Testis (tissue), 3 donors: ENCODE measurements around the gene CACNA1D. TPM values are rescaled to one million over a fixed set of nuclear protein-coding genes. Genes with fewer than 3 reads are reported as not detected.

Experiments
- DNase-seq: peaks from one replicate; pipeline ENCODE4 v3.0.0-alpha.2; 2019
- H3K27ac ChIP-seq, 2 donors: fragments of 200-600 bp; sonication (generic); one replicate each; pipeline ENCODE4 v1.5.1; 2019
- H3K27me3 ChIP-seq: fragments of 200-600 bp; sonication (generic); one replicate; pipeline ENCODE4 v1.5.1; 2019
- H3K36me3 ChIP-seq: fragments of 200-600 bp; sonication (generic); one replicate; pipeline ENCODE4 v1.5.1; 2017; ENCODE audit warnings: low read depth; ENCODE audit errors: missing control alignments
- H3K4me1 ChIP-seq: fragments of 200-600 bp; sonication (generic); one replicate; pipeline ENCODE4 v1.5.1; 2019
- H3K4me3 ChIP-seq, 2 donors: fragments of 200-600 bp; sonication (generic); one replicate each; pipeline ENCODE4 v1.5.1; 2017 to 2019
- H3K9me3 ChIP-seq: fragments of 200-600 bp; sonication (generic); one replicate; pipeline ENCODE4 v1.5.1; 2017
- CTCF ChIP-seq, 3 experiments: fragments of 450-650 bp in 2 of 3; fragments of 200-600 bp in 1 of 3; sonication (generic) in 1 of 3; IDR thresholded peaks; one replicate each; pipeline ENCODE4 v1.5.1; 2016 to 2019; ENCODE audit warnings: antibody characterized with exemption in 3 of 3, mild to moderate bottlenecking in 2 of 3, moderate library complexity in 1 of 3
- POLR2A ChIP-seq: fragments of 450-650 bp; IDR thresholded peaks from one replicate; pipeline ENCODE4 v1.6.1; 2017; ENCODE audit warnings: antibody characterized with exemption, mild to moderate bottlenecking, moderate library complexity
- WGBS, 2 donors: methylation state at CpG; one replicate each; pipeline ENCODE4 v1.1.5; 2018; 5-methylcytosine and 5-hydroxymethylcytosine counted together
- intact Hi-C: fragments of 100-400 bp; cut with DNase I; formaldehyde crosslinking; loops from one replicate; pipeline ENCODE4 v1.15.1; 2023; ENCODE audit warnings: low total_unique reads
- polyA plus RNA-seq: library from polyadenylated mRNA; stranded (reverse); fragments of 350-450 nt; fragmentation: Illumina TruSeq; extraction: RNeasy Lipid Tissue Mini Kit (QIAGEN cat#74804); gene quantifications from one replicate; pipeline ENCODE4 v1.2.3, GENCODE V29; 2014; ENCODE audit warnings: low read depth, low replicate concordance; ENCODE audit not compliant: insufficient read depth
- total RNA-seq, 2 donors: library from RNA; depleted of rRNA; stranded (reverse); fragments of >200 nt; gene quantifications; one replicate each; pipeline ENCODE4 v1.2.3, GENCODE V29; 2016

Gene CACNA1D
- total and polyA plus RNA-seq, 3 donors from 2014 or later = 8.0 to 39.0 (median 37.6) TPM

GRCh38 chr3:53613125-53613524 lies 118.7 kb downstream of the CACNA1D start:
- H3K27me3 ChIP-seq = no peaks in the 10 kb centered on the region
- WGBS, 2 donors = 88 to 89% methylated on average over 3 of the region's 3 CpGs
- no peak for TF ChIP-seq CTCF (IDR thresholded peaks at IDR 0.05)
- no peaks in the 10 kb centered on the region for H3K9me3 ChIP-seq
- DNase-seq = no peak
- H3K27ac ChIP-seq = no peak overlapping the region
- H3K4me1 ChIP-seq = no peaks in the 10 kb centered on the region
- no peak overlapping the region for H3K4me3 ChIP-seq
- intact Hi-C loops = no loop called here
- no peaks in the 10 kb centered on the region for H3K36me3 ChIP-seq

- intact Hi-C loops = no loop called here
- 78 to 83% methylated on average over 5 of the region's 5 CpGs for WGBS, 2 donors
- TF ChIP-seq POLR2A (no peak), CTCF (IDR thresholded peaks at IDR 0.05) (no peak)
- H3K27ac ChIP-seq = no peak overlapping the region
- no peaks in the 10 kb centered on the region for H3K4me1 ChIP-seq
- no peak for DNase-seq
- no peaks in the 10 kb centered on the region for H3K9me3 ChIP-seq
- no peaks in the 10 kb centered on the region for H3K36me3 ChIP-seq
- H3K4me3 ChIP-seq = no peak overlapping the region
- H3K27me3 ChIP-seq = no peaks in the 10 kb centered on the region
Measured at GRCh38 chr3:53614307-53614706, 119.9 kb downstream of the CACNA1D start.

- H3K36me3 ChIP-seq = no peaks in the 10 kb centered on the region
- no peaks in the 10 kb centered on the region for H3K27me3 ChIP-seq
- intact Hi-C loops = no loop called here
- H3K27ac ChIP-seq = no peak overlapping the region
- H3K9me3 ChIP-seq = no peaks in the 10 kb centered on the region
- no peak for DNase-seq
- no peaks in the 10 kb centered on the region for H3K4me1 ChIP-seq
- WGBS, 2 donors = 48 to 58% methylated on average over 5 of the region's 5 CpGs
- no peak overlapping the region for H3K4me3 ChIP-seq
- no peak for TF ChIP-seq CTCF (IDR thresholded peaks at IDR 0.05)
- TF ChIP-seq POLR2A = no peak
Measured at GRCh38 chr3:53616321-53616720, 121.9 kb downstream of the CACNA1D start.

- intact Hi-C loops = no loop called here
- DNase-seq = no peak
- H3K4me3 ChIP-seq = no peak overlapping the region
- no peaks in the 10 kb centered on the region for H3K36me3 ChIP-seq
- TF ChIP-seq POLR2A = no peak
- TF ChIP-seq CTCF (IDR thresholded peaks at IDR 0.05) = no peak
- no peaks in the 10 kb centered on the region for H3K4me1 ChIP-seq
- H3K27me3 ChIP-seq = no peaks in the 10 kb centered on the region
- no peaks in the 10 kb centered on the region for H3K9me3 ChIP-seq
- H3K27ac ChIP-seq = no peak overlapping the region
- 87 to 91% methylated on average over 7 of the region's 7 CpGs for WGBS, 2 donors
Measured at GRCh38 chr3:53616971-53617892, 122.8 kb downstream of the CACNA1D start.
